ENCODE results near the gene BORCS5. TPM values are rescaled to one million over a fixed set of nuclear protein-coding genes. Genes with fewer than 3 reads are reported as not detected.

BORCS5 gene
- total and polyA plus RNA-seq, 3 donors from 2014 or later = 20.3 to 46.3 (median 22.8) TPM

- TF ChIP-seq, protein P1, sequence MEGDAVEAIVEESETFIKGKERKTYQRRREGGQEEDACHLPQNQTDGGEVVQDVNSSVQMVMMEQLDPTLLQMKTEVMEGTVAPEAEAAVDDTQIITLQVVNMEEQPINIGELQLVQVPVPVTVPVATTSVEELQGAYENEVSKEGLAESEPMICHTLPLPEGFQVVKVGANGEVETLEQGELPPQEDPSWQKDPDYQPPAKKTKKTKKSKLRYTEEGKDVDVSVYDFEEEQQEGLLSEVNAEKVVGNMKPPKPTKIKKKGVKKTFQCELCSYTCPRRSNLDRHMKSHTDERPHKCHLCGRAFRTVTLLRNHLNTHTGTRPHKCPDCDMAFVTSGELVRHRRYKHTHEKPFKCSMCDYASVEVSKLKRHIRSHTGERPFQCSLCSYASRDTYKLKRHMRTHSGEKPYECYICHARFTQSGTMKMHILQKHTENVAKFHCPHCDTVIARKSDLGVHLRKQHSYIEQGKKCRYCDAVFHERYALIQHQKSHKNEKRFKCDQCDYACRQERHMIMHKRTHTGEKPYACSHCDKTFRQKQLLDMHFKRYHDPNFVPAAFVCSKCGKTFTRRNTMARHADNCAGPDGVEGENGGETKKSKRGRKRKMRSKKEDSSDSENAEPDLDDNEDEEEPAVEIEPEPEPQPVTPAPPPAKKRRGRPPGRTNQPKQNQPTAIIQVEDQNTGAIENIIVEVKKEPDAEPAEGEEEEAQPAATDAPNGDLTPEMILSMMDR (IDR thresholded peaks at IDR 0.05) = no peak
- TF ChIP-seq POLR2A (IDR thresholded peaks at IDR 0.05) = no peak
- H3K9me3 ChIP-seq = no peaks in the 10 kb centered on the region
- WGBS, 2 donors = 75 to 77% methylated on average over 4 of the region's 4 CpGs
- no peaks in the 10 kb centered on the region for H3K36me3 ChIP-seq (ENCODE audit: low read depth, missing control alignments)
- peaks cover 16% of the 10 kb centered on the region for H3K4me1 ChIP-seq
- intact Hi-C loops (cut with DNase I; ENCODE audit: low total_unique reads) = no loop called here
- H3K4me3 ChIP-seq = no peak overlapping the region
- no peaks in the 10 kb centered on the region for H3K27me3 ChIP-seq
- peak overlapping the region; percentile 23 to 73 for H3K27ac ChIP-seq
- DNase-seq = no peak
Observed at GRCh38 chr12:12441843-12442461, 85.1 kb downstream of the BORCS5 start.

- DNase-seq = no peak
- no peak for TF ChIP-seq POLR2A (IDR thresholded peaks at IDR 0.05)
- TF ChIP-seq, protein P1 (IDR thresholded peaks at IDR 0.05) = no peak
- Histone ChIP-seq H3K4me3 (no peak overlapping the region), H3K27me3 (no peaks in the 10 kb centered on the region), H3K27ac (peak overlapping the region; percentile 23 to 73), H3K4me1 (peaks cover 16% of the 10 kb centered on the region), H3K9me3 (no peaks in the 10 kb centered on the region), H3K36me3 (ENCODE audit: low read depth, missing control alignments) (no peaks in the 10 kb centered on the region)
- WGBS, 2 donors = 50 to 59% methylated on average over 5 of the region's 5 CpGs
- intact Hi-C loops (cut with DNase I; ENCODE audit: low total_unique reads) = no loop called here
Observed at GRCh38 chr12:12442548-12443071, 85.7 kb downstream of the BORCS5 start.

DNA sequence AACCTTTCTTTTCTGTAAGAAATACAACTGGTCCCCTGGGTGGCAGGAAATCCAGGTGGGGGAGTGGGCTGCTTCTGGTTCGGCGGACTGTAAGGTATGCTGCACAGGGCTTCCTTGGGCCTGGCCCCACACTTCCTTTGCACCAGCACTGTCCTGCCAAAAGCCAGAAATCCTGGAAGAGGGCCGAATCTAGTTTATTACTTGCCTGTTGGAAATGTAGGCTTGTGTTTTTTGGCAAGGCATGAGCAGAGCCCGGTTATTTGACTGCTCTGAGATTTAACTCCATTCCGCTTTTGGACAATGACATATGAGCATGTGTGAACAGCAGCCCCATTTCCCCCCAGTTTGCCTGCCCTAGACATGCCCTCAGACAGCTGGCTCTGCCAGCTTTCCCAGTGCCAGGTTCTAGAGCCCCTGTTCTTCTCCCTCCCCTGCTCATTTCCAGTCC lies 86.6 kb downstream of the BORCS5 start:
- Histone ChIP-seq H3K27ac (peak overlapping the region in 1 of 2 donors; percentile 73), H3K36me3 (ENCODE audit: low read depth, missing control alignments) (no peaks in the 10 kb centered on the region), H3K4me1 (peaks cover 16% of the 10 kb centered on the region), H3K4me3 (no peak overlapping the region), H3K27me3 (no peaks in the 10 kb centered on the region), H3K9me3 (no peaks in the 10 kb centered on the region)
- DNase-seq = peak; percentile 48
- WGBS, 2 donors = 47 to 50% methylated on average over 4 to 5 of the region's 5 CpGs
- intact Hi-C loops (cut with DNase I; ENCODE audit: low total_unique reads) = no loop called here
- no peak for TF ChIP-seq POLR2A (IDR thresholded peaks at IDR 0.05)
- TF ChIP-seq, protein P1 (IDR thresholded peaks at IDR 0.05) = no peak

DNA sequence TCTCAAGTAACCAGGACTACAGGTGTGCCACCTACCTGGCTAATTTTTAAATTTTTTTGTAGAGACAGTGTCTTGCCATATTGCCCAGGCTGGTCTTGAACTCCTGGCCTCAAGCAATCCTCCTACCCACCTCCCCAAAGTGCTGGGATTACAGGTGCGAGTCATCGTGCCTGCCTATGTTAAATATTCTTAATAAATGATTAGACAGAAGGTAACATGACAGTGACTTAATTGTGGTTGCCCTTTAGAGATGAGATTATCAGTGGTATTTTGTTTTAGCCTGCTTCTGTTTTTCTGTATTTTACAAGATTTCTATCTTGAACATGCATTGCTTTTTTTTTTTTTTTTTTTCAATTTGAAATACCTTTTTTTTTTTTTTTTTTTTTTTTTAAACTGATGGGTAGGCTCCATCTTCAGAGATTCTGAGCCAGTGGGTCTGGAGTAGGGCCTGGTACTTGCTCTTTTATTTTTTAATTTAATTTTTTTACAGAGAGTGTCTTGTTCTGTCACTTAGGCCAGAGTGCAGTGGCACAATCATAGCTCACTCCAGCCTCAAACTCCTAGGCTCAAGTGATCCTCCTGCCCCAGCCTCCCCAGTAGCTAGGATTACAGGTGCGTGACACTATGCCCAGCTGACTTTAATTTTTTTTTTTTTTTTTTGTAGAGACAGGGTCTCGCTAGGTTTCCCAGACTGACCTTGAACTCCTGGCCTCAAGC lies 88.4 kb downstream of the BORCS5 start:
- Histone ChIP-seq H3K36me3 (ENCODE audit: low read depth, missing control alignments) (no peaks in the 10 kb centered on the region), H3K9me3 (no peaks in the 10 kb centered on the region), H3K27me3 (no peaks in the 10 kb centered on the region), H3K27ac (no peak overlapping the region), H3K4me1 (peaks cover 20% of the 10 kb centered on the region), H3K4me3 (no peak overlapping the region)
- WGBS, 2 donors = 90% methylated on average over 4 of the region's 4 CpGs
- DNase-seq = no peak
- intact Hi-C loops (cut with DNase I; ENCODE audit: low total_unique reads) = no loop called here
- TF ChIP-seq, protein P1 (IDR thresholded peaks at IDR 0.05) = no peak
- TF ChIP-seq POLR2A (IDR thresholded peaks at IDR 0.05) = no peak

Data from testis (tissue), 3 donors.